ENCODE data around the gene AKIRIN2.

DNA sequence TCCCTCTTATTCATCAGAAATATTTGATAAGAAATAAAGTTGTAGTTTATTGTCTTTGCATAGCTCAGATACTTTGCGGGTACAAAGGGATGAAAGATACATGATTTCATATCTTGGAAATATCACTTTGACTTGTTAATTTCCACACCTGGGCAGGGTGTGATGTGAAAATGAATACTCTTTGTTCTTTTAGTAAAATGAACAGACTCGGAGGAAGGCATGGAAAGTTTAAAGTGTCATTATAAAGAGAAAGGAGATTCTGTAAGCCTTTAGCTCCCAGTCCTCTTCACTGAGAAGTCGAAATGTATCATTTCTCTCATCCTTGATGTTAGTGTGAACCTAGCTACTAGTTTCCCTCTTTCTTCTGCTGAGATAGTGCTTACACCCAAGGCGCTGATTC lies 36.7 kb upstream of the AKIRIN2 start:
- TF ChIP-seq POLR2AphosphoS5 (IDR thresholded peaks at IDR 0.05; ENCODE audit: borderline replicate concordance, low read depth, low read length) = no peak
- TF ChIP-seq EZH2 (IDR thresholded peaks at IDR 0.05) = no peak
- no peak for TF ChIP-seq FOXP2 (optimal IDR thresholded peaks at IDR 0.05; ENCODE audit: control extremely low read depth, extremely low read length, insufficient read depth)

All from SK-N-MC (cell line).